Spleen (tissue), 11 donors: ENCODE results near the gene JAZF1. TPM values are rescaled to one million over a fixed set of nuclear protein-coding genes. Genes with fewer than 3 reads are reported as not detected.

Experiments
- DNase-seq: peaks from one replicate; pipeline ENCODE4 v3.0.0-alpha.2; 2020
- H3K27ac ChIP-seq, 8 donors: fragments of 200-600 bp; sonication (generic) in 7 of 8; 1 replicate in 4 of 8; 2 replicates in 4 of 8; pipeline versions ENCODE4 v1.5.0 to v1.8.0; 2016 to 2021; ENCODE audit warnings: inconsistent platforms in 4 of 8, mild to moderate bottlenecking in 4 of 8, moderate library complexity in 1 of 8
- H3K27me3 ChIP-seq, 7 donors: fragments of 200-600 bp; sonication (generic) in 6 of 7; replicated peaks in 1 of 7; 1 replicate in 4 of 7; 2 replicates in 3 of 7; pipeline versions ENCODE4 v1.5.0 to v1.8.0; 2016 to 2021; ENCODE audit warnings: inconsistent platforms in 3 of 7, mild to moderate bottlenecking in 1 of 7
- H3K36me3 ChIP-seq, 6 donors: fragments of 200-600 bp; sonication (generic) in 5 of 6; 1 replicate in 4 of 6; 2 replicates in 2 of 6; pipeline versions ENCODE4 v1.5.0 to v1.8.0; 2016 to 2021; ENCODE audit warnings: inconsistent platforms in 2 of 6
- H3K4me1 ChIP-seq, 6 donors: fragments of 200-600 bp; sonication (generic) in 5 of 6; 1 replicate in 3 of 6; 2 replicates in 3 of 6; pipeline versions ENCODE4 v1.5.0 to v1.8.0; 2016 to 2021; ENCODE audit warnings: inconsistent platforms in 3 of 6
- H3K4me3 ChIP-seq, 8 donors: fragments of 200-600 bp; sonication (generic) in 7 of 8; 1 replicate in 4 of 8; 2 replicates in 4 of 8; pipeline versions ENCODE4 v1.5.0 to v1.8.0; 2016 to 2021; ENCODE audit warnings: inconsistent platforms in 4 of 8, mild to moderate bottlenecking in 4 of 8, moderate library complexity in 2 of 8
- H3K9me3 ChIP-seq, 8 donors: fragments of 200-600 bp; sonication (generic) in 7 of 8; 1 replicate in 4 of 8; 2 replicates in 4 of 8; pipeline versions ENCODE4 v1.5.0 to v1.8.0; 2016 to 2021; ENCODE audit warnings: inconsistent platforms in 4 of 8
- CTCF ChIP-seq, 11 experiments: fragments of 200-600 bp in 7 of 11; fragments of 450-650 bp in 4 of 11; sonication (generic) in 4 of 11; IDR thresholded peaks in 8 of 11; conservative IDR thresholded peaks in 3 of 11; 1 replicate in 7 of 11; 2 replicates in 4 of 11; pipeline versions ENCODE4 v1.4.0 to v1.8.0; 2016 to 2021; ENCODE audit warnings: antibody characterized with exemption in 11 of 11, inconsistent platforms in 4 of 11, mild to moderate bottlenecking in 1 of 11
- POLR2A ChIP-seq, 3 donors: fragments of 450-650 bp; IDR thresholded peaks; one replicate each; pipeline ENCODE4 v1.5.1; 2017; ENCODE audit warnings: antibody characterized with exemption in 3 of 3, mild to moderate bottlenecking in 1 of 3
- POLR2AphosphoS5 ChIP-seq, 3 donors: sonication (generic); formaldehyde crosslinking; IDR thresholded peaks; one replicate each; pipeline ENCODE4 v1.5.1; 2017; ENCODE audit warnings: antibody characterized with exemption in 3 of 3
- WGBS, 5 donors: extraction: QIAGEN DNeasy Blood & Tissue Kit in 3 of 5; methylation state at CpG; one replicate each; pipeline versions ENCODE4 v1.1.5 to v1.1.7; 2013 to 2018; 5-methylcytosine and 5-hydroxymethylcytosine counted together
- intact Hi-C: fragments of 100-400 bp; cut with DNase I; formaldehyde crosslinking; loops from one replicate; pipeline ENCODE4 v1.15.0; 2023; ENCODE audit warnings: low total_unique reads
- polyA plus RNA-seq, 3 donors: library from polyadenylated mRNA; stranded (reverse); fragments of 200-250 nt; gene quantifications; one replicate each; pipeline ENCODE4 v1.2.1, GENCODE V29; 2013
- total RNA-seq, 7 donors: library from RNA; depleted of rRNA in 3 of 7; stranded (reverse); fragments of >200 nt in 3 of 7; fragmentation: NEBNext Ultra II Directional in 4 of 7; extraction: Animal tissue kit (Norgen Biotek cat#: 25700) in 4 of 7; gene quantifications; one replicate each; pipeline versions ENCODE4 v1.1.0 to v1.2.1, GENCODE V29; 2016 to 2021
- donor health status: healthy with polysubstance abuse.
- donor health status: DM: no; HTN: no; CAD: no; lungs with moderate emphysema.
- donor health status: DM: no; HTN: no; CAD: no.
- donor health status: Bipolar disorder and iron deficiency.
- donor health status: healthy.
- donor health status: DM: no; HTN: no; CAD: no.
- donor health status: DM: yes; HTN: yes; CAD: no.

JAZF1 gene
- total and polyA plus RNA-seq, 10 donors, result 13.5 to 33.8 (median 24.7) TPM

GRCh38 chr7:27939893-27940292 is 240.7 kb downstream of the JAZF1 start:
- WGBS, 5 donors, result 94 to 98% (median 96%) methylated on average over 9 to 10 of the region's 10 CpGs
- Histone ChIP-seq H3K27ac (no peak overlapping the region), H3K4me3 (no peak overlapping the region), H3K4me1 (no peaks in the 10 kb centered on the region), H3K36me3 (peaks cover 0 to 15% (median 0%) of the 10 kb centered on the region in 6 donors), H3K27me3 (no peaks in the 10 kb centered on the region), H3K9me3 (no peaks in the 10 kb centered on the region)
- intact Hi-C loops, result no loop called here
- no peak for TF ChIP-seq CTCF (IDR thresholded peaks at IDR 0.05 in 8 of 11, conservative IDR thresholded peaks at IDR 0.05 in 3 of 11)
- TF ChIP-seq POLR2A (IDR thresholded peaks at IDR 0.05), result no peak
- TF ChIP-seq POLR2AphosphoS5 (IDR thresholded peaks at IDR 0.05), result no peak
- DNase-seq, result no peak

- Histone ChIP-seq H3K36me3 (peaks cover 0 to 19% (median 4%) of the 10 kb centered on the region in 6 donors), H3K9me3 (no peaks in the 10 kb centered on the region), H3K4me3 (no peak overlapping the region), H3K27ac (no peak overlapping the region), H3K4me1 (no peaks in the 10 kb centered on the region), H3K27me3 (no peaks in the 10 kb centered on the region)
- no peak for DNase-seq
- intact Hi-C loops, result no loop called here
- TF ChIP-seq CTCF (IDR thresholded peaks at IDR 0.05 in 8 of 11, conservative IDR thresholded peaks at IDR 0.05 in 3 of 11) (no peak), POLR2A (IDR thresholded peaks at IDR 0.05) (no peak), POLR2AphosphoS5 (IDR thresholded peaks at IDR 0.05) (no peak)
Observed at GRCh38 chr7:27936768-27937102, 243.9 kb downstream of the JAZF1 start.

GRCh38 chr7:27936047-27936767 is 244.4 kb downstream of the JAZF1 start:
- Histone ChIP-seq H3K4me1 (no peaks in the 10 kb centered on the region), H3K27ac (no peak overlapping the region), H3K9me3 (no peaks in the 10 kb centered on the region), H3K4me3 (no peak overlapping the region), H3K27me3 (no peaks in the 10 kb centered on the region), H3K36me3 (peaks cover 0 to 19% (median 4%) of the 10 kb centered on the region in 6 donors)
- DNase-seq, result no peak
- WGBS, 5 donors, result 89 to 95% (median 91%) methylated on average over 6 of the region's 6 CpGs
- no peak for TF ChIP-seq CTCF (IDR thresholded peaks at IDR 0.05 in 8 of 11, conservative IDR thresholded peaks at IDR 0.05 in 3 of 11)
- no peak for TF ChIP-seq POLR2A (IDR thresholded peaks at IDR 0.05)
- TF ChIP-seq POLR2AphosphoS5 (IDR thresholded peaks at IDR 0.05), result no peak
- intact Hi-C loops, result no loop called here

- Histone ChIP-seq H3K4me3 (no peak overlapping the region), H3K27ac (no peak overlapping the region), H3K4me1 (no peaks in the 10 kb centered on the region), H3K9me3 (no peaks in the 10 kb centered on the region), H3K36me3 (peaks cover 0 to 7% (median 2%) of the 10 kb centered on the region in 6 donors), H3K27me3 (no peaks in the 10 kb centered on the region)
- 59 to 73% (median 65%) methylated on average over 3 of the region's 3 CpGs for WGBS, 5 donors
- DNase-seq, result no peak
- TF ChIP-seq CTCF (IDR thresholded peaks at IDR 0.05 in 8 of 11, conservative IDR thresholded peaks at IDR 0.05 in 3 of 11), result peak in 3 of 11 experiments; percentile 10 to 14 (median 13)
- no peak for TF ChIP-seq POLR2AphosphoS5 (IDR thresholded peaks at IDR 0.05)
- intact Hi-C loops, result no loop called here
Observed at GRCh38 chr7:27933671-27934565, 246.7 kb downstream of the JAZF1 start.
